ENCODE measurements around the gene DZIP3. TPM values are rescaled to one million over a fixed set of nuclear protein-coding genes. Genes with fewer than 3 reads are reported as not detected.

Gene DZIP3
- total and polyA plus RNA-seq, 2 of the 8 experiments (the other 6 are each of a cell fraction or from before 2014, with no cell fraction given), result 10.4 to 24.3 TPM

- no peaks in the 10 kb centered on the region for H3K23me2 ChIP-seq (ENCODE audit: low read depth, low read length)
- ChIA-PET POLR2A (ENCODE audit: partially characterized antibody) (no interaction called here), CTCF (ENCODE audit: partially characterized antibody) (no interaction called here)
- no peaks in the 10 kb centered on the region for H3K36me3 ChIP-seq (ENCODE audit: control insufficient read depth in 2 of 4, insufficient read depth in 4 of 4, low read length in 3 of 4)
- H3K56ac ChIP-seq (replicated peaks; ENCODE audit: insufficient read length, low read depth, low read length), result no peak overlapping the region
- no peaks in the 10 kb centered on the region for H3K27me3 ChIP-seq (replicated peaks in 1 of 4; ENCODE audit: control insufficient read depth in 3 of 4, extremely low read depth in 1 of 4, insufficient read depth in 3 of 4, low read length in 3 of 4)
- H4K5ac ChIP-seq (ENCODE audit: insufficient read length, low read depth, low read length), result no peak overlapping the region
- no peaks in the 10 kb centered on the region for H4K20me1 ChIP-seq (replicated peaks in 1 of 2; ENCODE audit: control insufficient read depth in 1 of 2, insufficient read depth in 2 of 2, low read length in 2 of 2)
- H2AFZ ChIP-seq (ENCODE audit: low read length), result no peak overlapping the region
- H3K79me2 ChIP-seq (ENCODE audit: control insufficient read depth in 1 of 2, insufficient read depth in 2 of 2, low read length in 2 of 2), result no peaks in the 10 kb centered on the region
- no peak overlapping the region for H3K14ac ChIP-seq (ENCODE audit: insufficient read length)
- H2BK15ac ChIP-seq (ENCODE audit: low read length), result no peak overlapping the region
- H2AK5ac ChIP-seq (ENCODE audit: low read depth, low read length), result no peak overlapping the region
- FAIRE-seq (no peak), DNase-seq (ENCODE audit: low read depth in 1 of 2, low spot score in 2 of 2) (no peak)
- no peak overlapping the region for H4K91ac ChIP-seq (replicated peaks; ENCODE audit: insufficient read length, low read length)
- H3K4ac ChIP-seq (replicated peaks; ENCODE audit: insufficient read length, low read depth, low read length), result no peak overlapping the region
- no peak for TF ChIP-seq CTBP2 (IDR thresholded peaks at IDR 0.05; ENCODE audit: borderline replicate concordance, insufficient read depth, insufficient read length, low read length)
- no peak for TF ChIP-seq CHD1 (IDR thresholded peaks at IDR 0.05; ENCODE audit: low read depth, low read length)
- no peak for TF ChIP-seq YY1 (IDR thresholded peaks at IDR 0.05; ENCODE audit: low read depth, low read length)
- no peak for TF ChIP-seq MAFK (IDR thresholded peaks at IDR 0.05; ENCODE audit: low read depth, low read length)
- no peak for TF ChIP-seq CREB1 (IDR thresholded peaks at IDR 0.05)
- TF ChIP-seq SRF (IDR thresholded peaks at IDR 0.05; ENCODE audit: low read depth, low read length), result no peak
- no peak for TF ChIP-seq POU5F1 (IDR thresholded peaks at IDR 0.05; ENCODE audit: low read depth, low read length)
- TF ChIP-seq TCF12 (IDR thresholded peaks at IDR 0.05; ENCODE audit: low read depth, low read length), result no peak
- TF ChIP-seq, protein P1, sequence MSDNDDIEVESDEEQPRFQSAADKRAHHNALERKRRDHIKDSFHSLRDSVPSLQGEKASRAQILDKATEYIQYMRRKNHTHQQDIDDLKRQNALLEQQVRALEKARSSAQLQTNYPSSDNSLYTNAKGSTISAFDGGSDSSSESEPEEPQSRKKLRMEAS (IDR thresholded peaks at IDR 0.05), result no peak
- no peak overlapping the region for H2BK120ac ChIP-seq (replicated peaks; ENCODE audit: low read depth, low read length)
- H2BK12ac ChIP-seq (ENCODE audit: low read depth, low read length), result no peak overlapping the region
- H3K27ac ChIP-seq (ENCODE audit: low read depth, low read length), result no peak overlapping the region
- H2BK5ac ChIP-seq (ENCODE audit: low read depth, low read length), result no peak overlapping the region
- no peak overlapping the region for H3K23ac ChIP-seq (ENCODE audit: insufficient read length)
- H3K9me3 ChIP-seq (ENCODE audit: insufficient read depth in 2 of 2, low read depth in 1 of 2, low read length in 1 of 2), result no peaks in the 10 kb centered on the region
- 96% methylated on average over 6 of the region's 6 CpGs; no CpG with 5 or more reads in 1 of the 2 experiments for WGBS, 2 experiments (ENCODE audit: extremely low coverage in 1 of 2, insufficient coverage in 1 of 2, insufficient read length in 1 of 2, insufficient replicate concordance in 2 of 2, low coverage in 1 of 2, low lambda C conversion rate in 2 of 2, missing lambda C conversion rate in 1 of 2)
- H3K18ac ChIP-seq (ENCODE audit: extremely low read depth, low read length), result no peak overlapping the region
- H4K8ac ChIP-seq (ENCODE audit: extremely low read depth, insufficient read depth, low read length), result no peak overlapping the region
- H3K79me1 ChIP-seq (ENCODE audit: low read depth, low read length), result no peaks in the 10 kb centered on the region
- no peak overlapping the region for H3K4me2 ChIP-seq (ENCODE audit: insufficient read depth in 1 of 2, low read depth in 2 of 2, low read length in 2 of 2)
- no peak overlapping the region for H3K4me3 ChIP-seq (ENCODE audit: extremely low read depth in 1 of 4, insufficient read depth in 2 of 4, low read depth in 3 of 4, low read length in 4 of 4)
- no peak overlapping the region for H3K9ac ChIP-seq (replicated peaks in 1 of 4; ENCODE audit: extremely low read depth in 1 of 4, low read depth in 3 of 4, low read length in 3 of 4)
- no peak overlapping the region for H2BK20ac ChIP-seq (ENCODE audit: low read length)
- H3K4me1 ChIP-seq (replicated peaks in 1 of 4; ENCODE audit: control insufficient read depth in 3 of 4, insufficient read depth in 4 of 4, low read length in 3 of 4), result no peaks in the 10 kb centered on the region
These were observed 147.3 kb downstream of the DZIP3 start for GRCh38 chr3:108736821-108737220.

Data from H1 (cell line).